B cell (primary cell): ENCODE data around the gene KLK15. TPM values are rescaled to one million over a fixed set of nuclear protein-coding genes. Genes with fewer than 3 reads are reported as not detected.
A peak's percentile ranks its signal among the peaks of the same experiment; 100 is the strongest.

Source experiments
- ATAC-seq: fragments of 200-7000 bp; cut with Tn5 transposase; one replicate; pipeline ENCODE4 v1.10.0; 2021; ENCODE audit warnings: low read depth, mild to moderate bottlenecking, moderate number of reproducible peaks, moderate library complexity
- CTCF ChIA-PET: fragments of 350-600 bp; sonication (Branson Sonifier 250); formaldehyde crosslinking; loops from one replicate; lab custom pipeline; 2021; ENCODE audit warnings: antibody characterized with exemption, inconsistent platforms; lab: Charles Lee
- POLR2A ChIA-PET: fragments of 350-600 bp; sonication (Branson Sonifier 250); formaldehyde crosslinking; loops from one replicate; lab custom pipeline; 2021; ENCODE audit warnings: antibody characterized with exemption; lab: Charles Lee
- DNase-seq: peaks from one replicate; pipeline ENCODE4 v3.0.0; 2013
- H2AFZ ChIP-seq: 2 replicates; pipeline ENCODE4 v1.6.1; 2012; ENCODE audit warnings: mild to moderate bottlenecking, low read depth, low read length; ENCODE audit not compliant: insufficient read depth, poor library complexity, severe bottlenecking
- H3K27ac ChIP-seq, 2 donors: 1 replicate in 1 of 2; 2 replicates in 1 of 2; pipeline ENCODE4 v1.5.1; 2012 to 2013; ENCODE audit warnings: low read length in 2 of 2, mild to moderate bottlenecking in 2 of 2, moderate library complexity in 1 of 2
- H3K27me3 ChIP-seq, 4 experiments: fragments of 200-600 bp in 1 of 4; sonication (generic) in 1 of 4; replicated peaks in 1 of 4; 1 replicate in 2 of 4; 2 replicates in 2 of 4; pipeline versions ENCODE4 v1.6.1 to v1.7.0; 2013 to 2016; ENCODE audit warnings: low read length in 3 of 4, mild to moderate bottlenecking in 2 of 4, mixed read lengths in 1 of 4, moderate library complexity in 1 of 4; ENCODE audit not compliant: insufficient read depth in 4 of 4, control insufficient read depth in 3 of 4; ENCODE audit errors: control extremely low read depth in 1 of 4
- H3K36me3 ChIP-seq, 2 experiments: replicated peaks in 1 of 2; 1 replicate in 1 of 2; 2 replicates in 1 of 2; pipeline versions ENCODE4 v1.6.1 to v1.7.1; 2013; ENCODE audit warnings: low read length in 1 of 2; ENCODE audit not compliant: insufficient read depth in 2 of 2, control insufficient read depth in 1 of 2; ENCODE audit errors: control extremely low read depth in 1 of 2, extremely low read depth in 1 of 2
- H3K4me1 ChIP-seq, 2 donors: fragments of 200-600 bp in 1 of 2; sonication (generic) in 1 of 2; 1 replicate in 1 of 2; 2 replicates in 1 of 2; pipeline versions ENCODE4 v1.5.1 to v1.6.1; 2013 to 2017; ENCODE audit warnings: low read length in 2 of 2; ENCODE audit not compliant: control insufficient read depth in 2 of 2, insufficient read depth in 2 of 2
- H3K4me2 ChIP-seq: replicated peaks from 2 replicates; pipeline ENCODE3; 2012; ENCODE audit warnings: mild to moderate bottlenecking, low read depth, low read length; ENCODE audit not compliant: poor library complexity, severe bottlenecking
- H3K4me3 ChIP-seq, 5 experiments: fragments of 200-600 bp in 1 of 5; sonication (generic) in 1 of 5; 1 replicate in 3 of 5; 2 replicates in 2 of 5; pipeline versions ENCODE4 v1.5.1 to v1.7.0; 2011 to 2016; ENCODE audit warnings: low read length in 4 of 5, mild to moderate bottlenecking in 4 of 5, low read depth in 2 of 5, control low read depth in 1 of 5, moderate library complexity in 1 of 5; ENCODE audit not compliant: insufficient read depth in 1 of 5; ENCODE audit errors: control extremely low read depth in 1 of 5, extremely low read depth in 1 of 5
- H3K79me2 ChIP-seq: fragments of 200-600 bp; sonication (generic); one replicate; pipeline ENCODE4 v1.6.0; 2016; ENCODE audit warnings: low read length; ENCODE audit not compliant: control insufficient read depth, insufficient read depth
- H3K9ac ChIP-seq: fragments of 200-600 bp; sonication (generic); 2 replicates; pipeline ENCODE4 v1.6.1; 2017; ENCODE audit warnings: mild to moderate bottlenecking, low read length, moderate library complexity
- H3K9me3 ChIP-seq, 3 donors: one replicate each; pipeline versions ENCODE4 v1.6.1 to v1.7.1; 2013; ENCODE audit warnings: low read length in 2 of 3; ENCODE audit not compliant: control insufficient read depth in 2 of 3, insufficient read depth in 1 of 3; ENCODE audit errors: control extremely low read depth in 1 of 3
- H4K20me1 ChIP-seq: 2 replicates; pipeline ENCODE4 v1.6.0; 2012; ENCODE audit warnings: mild to moderate bottlenecking, low read length; ENCODE audit not compliant: insufficient read depth, control insufficient read depth, poor library complexity, severe bottlenecking
- H3K27ac Mint-ChIP-seq: one replicate; pipeline ENCODE4 v1.8.0; 2021; ENCODE audit warnings: mixed read lengths
- H3K27me3 Mint-ChIP-seq: one replicate; pipeline ENCODE4 v1.8.0; 2021; ENCODE audit warnings: mixed read lengths
- H3K4me1 Mint-ChIP-seq: one replicate; pipeline ENCODE4 v1.8.0; 2021; ENCODE audit warnings: mixed read lengths
- H3K4me3 Mint-ChIP-seq: one replicate; pipeline ENCODE4 v1.8.0; 2021; ENCODE audit warnings: mixed read lengths
- H3K9me3 Mint-ChIP-seq: one replicate; pipeline ENCODE4 v1.8.0; 2022; ENCODE audit warnings: mixed read lengths; ENCODE audit not compliant: insufficient read depth
- CTCF ChIP-seq: fragments of 200-600 bp; IDR thresholded peaks from one replicate; pipeline ENCODE4 v1.8.0; 2022; ENCODE audit warnings: antibody characterized with exemption, mild to moderate bottlenecking
- EZH2 ChIP-seq: IDR thresholded peaks from 2 replicates; pipeline ENCODE4 v1.6.1; 2012; ENCODE audit warnings: borderline replicate concordance, low read depth, mild to moderate bottlenecking, moderate library complexity, low read length; ENCODE audit not compliant: insufficient read depth, poor library complexity, severe bottlenecking
- WGBS: methylation state at CpG from one replicate; pipeline ENCODE4 v1.1.5; 2013; ENCODE audit warnings: missing lambda C conversion rate; ENCODE audit not compliant: insufficient coverage; 5-methylcytosine and 5-hydroxymethylcytosine counted together
- intact Hi-C: fragments of 100-400 bp; cut with micrococcal nuclease; formaldehyde crosslinking; loops from one replicate; pipeline ENCODE4 v1.10.0; 2022
- polyA plus RNA-seq: library from polyadenylated mRNA; depleted of rRNA; stranded (reverse); fragments of >200 nt; gene quantifications from 2 replicates; pipeline ENCODE4 v1.2.3, GENCODE V29; 2012
- total RNA-seq, 2 donors: library from RNA; stranded (reverse); fragments of 120-200 nt in 1 of 2; gene quantifications; 1 replicate in 1 of 2; 2 replicates in 1 of 2; pipeline versions ENCODE4 v1.2.3 to v1.2.4, GENCODE V29; 2013 to 2022

The KLK15 gene
- total and polyA plus RNA-seq, 2 donors (not counting 1 experiment from before 2014, with no cell fraction given): 0.07 TPM; not detected in 1

- H2AFZ ChIP-seq: peak overlapping the region; percentile 74
- H3K9me3 Mint-ChIP-seq: no peaks in the 10 kb centered on the region
- POLR2A ChIA-PET: no interaction called here
- no peaks in the 10 kb centered on the region for H4K20me1 ChIP-seq
- peaks cover 11 to 14% of the 10 kb centered on the region in 2 donors for H3K4me1 ChIP-seq
- CTCF ChIA-PET: interaction anchor here (1.2 to 1.3 kb wide), 2 partner anchors 54 to 86 kb away, joined by 3 to 4 read pairs; no protein-coding TSS in a partner anchor
- H3K4me1 Mint-ChIP-seq: peaks cover 26% of the 10 kb centered on the region
- peak overlapping the region; percentile 73 for H3K4me2 ChIP-seq
- H3K27me3 Mint-ChIP-seq: peaks cover 45% of the 10 kb centered on the region
- H3K4me3 ChIP-seq: peak overlapping the region in 4 of 5 experiments; percentile 51 to 67 (median 59)
- peak overlapping the region; percentile 66 for H3K9ac ChIP-seq
- 3% methylated on average over 67 of the region's 67 CpGs for WGBS
- DNase-seq (peak; percentile 84), ATAC-seq (peak; percentile 94)
- H3K27ac Mint-ChIP-seq: peak overlapping the region; percentile 73
- H3K27me3 ChIP-seq: peaks cover 0 to 48% (median 2%) of the 10 kb centered on the region in 4 experiments
- H3K79me2 ChIP-seq: no peaks in the 10 kb centered on the region
- peak overlapping the region; percentile 88 for H3K4me3 Mint-ChIP-seq
- peaks cover 0 to 5% (median 0%) of the 10 kb centered on the region in 3 donors for H3K9me3 ChIP-seq
- TF ChIP-seq CTCF (no peak), EZH2 (no peak)
- intact Hi-C loops: loop anchor here (1.0 to 5.0 kb wide), 3 partner anchors 18 to 61 kb away; no protein-coding TSS in a partner anchor
- no peak overlapping the region for H3K27ac ChIP-seq
- no peaks in the 10 kb centered on the region for H3K36me3 ChIP-seq
Observed at GRCh38 chr19:50835785-50836542, 2.6 kb upstream of the KLK15 start.
